Hepatic stellate cell (primary cell): ENCODE measurements around the gene RABGAP1L.
"Not testable (repeated sequence)": the region's sequence is repeated elsewhere in the genome, so short reads cannot be mapped to it uniquely, and the experiment has no call there.

Experiments used
- DNase-seq: peaks from one replicate; pipeline ENCODE4 v3.0.0; 2011; ENCODE audit warnings: low spot score

Gene RABGAP1L

DNA sequence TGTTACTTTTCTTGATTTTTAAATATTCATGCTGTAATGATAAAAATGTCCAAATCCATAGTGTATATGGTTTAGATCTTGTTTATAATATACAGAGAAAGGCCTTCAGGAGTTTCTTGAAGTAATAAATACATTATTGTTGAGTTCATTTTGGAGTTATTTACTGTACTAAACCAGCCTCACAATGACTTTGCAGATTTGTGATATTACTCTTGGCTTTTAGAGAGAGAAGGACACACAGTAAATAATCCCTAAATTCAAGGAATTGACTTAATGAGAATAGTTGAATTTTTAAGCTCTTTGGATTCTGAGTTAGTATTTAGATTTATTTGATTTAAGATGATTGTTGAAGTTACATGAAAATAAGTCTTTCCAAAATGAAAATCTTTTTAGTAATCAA is 38.9 kb downstream of the RABGAP1L start:
- no peak for DNase-seq

- no peak for DNase-seq
These were observed 41.4 kb downstream of the RABGAP1L start for GRCh38 chr1:174200746-174201145.

DNA sequence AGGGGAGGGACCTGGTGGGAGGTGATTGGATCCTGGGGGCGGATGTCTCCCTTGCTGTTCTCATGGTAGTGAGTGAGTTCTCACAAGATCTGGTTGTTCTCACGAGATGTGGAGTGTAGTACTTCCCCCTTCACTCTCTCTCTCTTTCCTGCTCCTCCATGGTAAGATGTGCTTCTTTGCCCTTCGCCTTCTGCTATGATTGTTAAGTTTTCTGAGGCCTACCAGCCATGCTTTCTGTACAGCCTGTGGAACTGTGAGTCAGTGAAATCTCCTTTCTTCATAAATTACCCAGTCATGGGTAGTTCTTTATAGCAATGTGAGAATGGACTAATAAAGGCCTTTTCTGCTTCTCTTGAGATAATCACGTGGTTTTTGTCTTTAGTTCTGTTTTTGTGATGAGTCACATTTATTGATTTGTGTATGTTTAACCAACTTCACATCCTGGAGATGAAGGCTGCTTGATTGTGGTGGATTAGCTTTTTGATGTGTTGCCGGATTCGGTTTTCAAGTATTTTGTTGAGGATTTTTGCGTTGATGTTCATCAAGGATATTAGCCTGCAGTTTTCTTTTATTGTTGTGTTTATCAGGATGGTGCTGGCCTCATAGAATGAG is 45.5 kb downstream of the RABGAP1L start:
- DNase-seq: no peak

- DNase-seq: no peak
These were observed 47.0 kb downstream of the RABGAP1L start for GRCh38 chr1:174206148-174206836.

- no peak for DNase-seq
These were observed 50.2 kb downstream of the RABGAP1L start for GRCh38 chr1:174209347-174210187.

- DNase-seq: no peak
These were observed 52.2 kb downstream of the RABGAP1L start for GRCh38 chr1:174211486-174211885.

GRCh38 chr1:174215766-174216165 is 56.4 kb downstream of the RABGAP1L start:
- no peak for DNase-seq

GRCh38 chr1:174217248-174217647 is 57.9 kb downstream of the RABGAP1L start:
- no peak for DNase-seq

- no peak for DNase-seq
These were observed 58.7 kb downstream of the RABGAP1L start for GRCh38 chr1:174217787-174218574.

- DNase-seq: no peak
These were observed 59.7 kb downstream of the RABGAP1L start for GRCh38 chr1:174218983-174219382.

DNA sequence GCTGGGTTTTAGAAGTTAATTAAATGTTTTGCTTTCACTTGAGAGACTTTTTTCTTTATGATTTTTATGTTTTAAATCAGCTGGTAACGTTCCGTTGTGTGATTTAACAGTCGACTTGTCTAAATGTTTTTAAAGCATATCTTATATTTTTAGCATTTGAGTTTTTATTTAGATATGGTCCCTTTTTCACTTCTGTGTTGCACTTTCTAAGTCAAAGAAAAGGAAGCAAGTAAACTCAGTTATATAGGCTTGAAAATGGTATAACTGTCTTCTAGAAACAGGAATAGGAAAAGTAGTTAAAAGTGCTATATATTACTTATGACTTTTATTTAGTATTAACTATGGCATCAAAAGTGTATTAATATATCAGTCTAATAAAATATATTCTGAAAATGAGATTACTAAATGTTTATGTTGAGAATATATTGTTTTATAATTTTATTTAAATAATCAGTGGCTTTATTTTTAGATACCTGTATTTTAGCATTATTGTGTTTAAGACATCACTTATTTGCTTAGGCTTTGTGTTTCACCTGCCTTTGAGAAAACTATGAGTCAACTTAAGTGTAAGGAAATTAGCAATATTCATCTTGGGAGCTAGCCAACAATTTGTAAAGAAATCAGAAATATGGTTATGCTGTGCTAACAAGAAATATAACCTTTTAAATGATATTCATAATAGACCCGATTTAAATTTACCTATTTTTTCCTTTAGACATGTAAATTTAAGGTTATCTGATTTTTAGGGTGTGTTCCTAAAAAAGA is 60.5 kb downstream of the RABGAP1L start:
- no peak for DNase-seq

- DNase-seq: no peak
These were observed 62.4 kb downstream of the RABGAP1L start for GRCh38 chr1:174221681-174222080.

DNA sequence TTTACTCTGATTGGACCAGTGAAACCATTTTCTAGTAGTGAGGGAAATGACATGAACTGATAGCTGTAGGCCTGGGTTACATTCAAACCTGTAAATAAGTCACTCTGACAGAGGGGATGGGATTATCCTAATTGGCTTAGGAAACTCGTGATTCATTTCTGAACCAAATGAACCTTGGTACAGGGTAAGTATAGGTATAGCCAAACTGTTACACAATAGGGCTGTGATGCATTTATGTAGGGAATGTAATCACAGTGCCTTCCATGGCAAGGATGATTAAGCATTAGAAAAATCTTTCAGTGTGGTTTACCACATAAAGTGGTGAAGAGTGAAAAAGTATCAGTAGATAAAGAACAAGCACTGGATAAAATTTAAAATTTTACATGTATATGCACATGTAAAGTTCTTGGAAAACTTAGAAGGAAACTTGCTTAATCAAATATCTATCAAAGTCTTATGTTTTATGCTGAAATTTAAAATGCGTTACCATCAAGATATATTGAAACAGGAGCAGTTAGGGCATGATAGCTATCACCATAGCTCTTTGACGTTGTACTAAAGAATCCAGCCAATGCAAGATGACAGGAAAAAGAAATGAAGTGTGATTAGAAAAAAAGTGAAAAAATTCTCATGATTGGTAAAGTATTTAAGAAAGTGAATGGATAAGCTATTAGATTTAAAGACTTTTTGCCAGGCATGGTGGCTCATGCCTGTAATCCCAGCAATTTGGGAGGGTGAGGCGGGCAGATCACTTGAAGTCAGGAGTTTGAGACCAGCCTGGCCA is 63.0 kb downstream of the RABGAP1L start:
- peak; percentile 9 for DNase-seq

DNA sequence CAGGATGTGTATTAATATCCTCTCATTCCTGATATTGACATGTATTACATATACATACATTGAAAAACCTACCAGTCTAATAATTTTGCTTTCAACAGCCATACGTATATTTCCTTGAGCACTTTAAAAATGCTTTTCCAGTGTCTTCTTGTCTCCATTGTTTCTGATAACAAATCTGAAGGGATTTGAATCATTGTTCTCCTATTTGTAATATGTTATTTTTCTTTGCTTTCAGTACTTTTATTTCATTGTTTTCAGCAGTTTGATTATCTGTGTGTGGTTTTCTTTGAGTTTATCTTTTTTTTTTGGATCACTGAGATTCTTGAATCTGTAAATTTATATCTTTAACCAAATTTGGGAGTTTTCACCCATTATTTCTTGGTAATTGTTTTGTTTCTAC is 65.3 kb downstream of the RABGAP1L start:
- DNase-seq: no peak

- no peak for DNase-seq
These were observed 66.3 kb downstream of the RABGAP1L start for GRCh38 chr1:174225499-174226204.

GRCh38 chr1:174230399-174230798 is 71.1 kb downstream of the RABGAP1L start:
- no peak for DNase-seq

DNA sequence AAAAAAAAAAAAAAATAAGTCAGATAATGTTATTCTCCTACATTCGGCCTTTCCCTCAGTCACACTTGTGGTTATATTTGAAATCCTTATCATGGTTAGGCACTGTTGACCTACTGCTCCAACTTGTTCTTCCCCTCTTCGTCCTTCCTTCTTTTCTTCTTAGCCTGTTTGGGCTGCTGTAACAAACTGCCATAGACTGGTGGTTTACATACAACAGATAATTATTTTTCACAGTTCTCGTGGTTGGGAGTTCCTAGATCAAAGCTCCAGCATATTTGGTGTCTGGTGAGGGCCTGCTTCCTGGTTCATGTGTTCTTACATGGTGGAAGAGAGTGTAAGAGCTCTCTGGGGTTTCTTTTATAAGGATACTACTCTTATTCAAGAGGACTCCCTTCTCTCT is 73.4 kb downstream of the RABGAP1L start:
- DNase-seq: no peak

DNA sequence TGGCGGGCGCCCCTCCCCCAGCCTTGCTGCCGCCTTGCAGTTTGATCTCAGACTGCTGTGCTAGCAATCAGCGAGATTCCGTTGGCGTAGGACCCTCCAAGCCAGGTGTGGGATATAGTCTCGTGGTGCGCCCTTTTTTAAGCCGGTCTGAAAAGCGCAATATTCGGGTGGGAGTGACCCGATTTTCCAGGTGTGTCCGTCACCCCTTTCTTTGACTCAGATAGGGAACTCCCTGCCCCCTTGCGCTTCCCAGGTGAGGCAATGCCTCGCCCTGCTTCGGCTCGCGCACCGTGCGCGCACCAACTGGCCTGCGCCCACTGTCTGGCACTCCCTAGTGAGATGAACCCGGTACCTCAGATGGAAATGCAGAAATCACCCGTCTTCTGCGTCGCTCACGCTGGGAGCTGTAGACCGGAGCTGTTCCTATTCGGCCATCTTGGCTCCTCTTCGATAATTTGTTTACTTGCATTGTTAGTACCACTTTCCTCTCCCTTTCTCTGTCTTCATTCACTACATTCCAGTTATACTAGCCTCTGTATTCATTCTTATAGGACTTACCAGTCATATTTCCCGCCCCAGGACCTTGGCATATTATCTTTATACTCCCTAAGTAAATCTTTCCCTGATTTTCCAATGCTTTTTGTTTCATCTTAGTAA is 79.7 kb downstream of the RABGAP1L start:
- not testable (repeated sequence) for DNase-seq

- no peak for DNase-seq
These were observed 80.2 kb downstream of the RABGAP1L start for GRCh38 chr1:174239541-174239940.
